ENCODE results near the gene TSTD1.
"Not testable (repeated sequence)": the region's sequence is repeated elsewhere in the genome, so short reads cannot be mapped to it uniquely, and the experiment has no call there.

TSTD1 gene

GRCh38 chr1:161033751-161034150 is 5.0 kb downstream of the TSTD1 start:
- FAIRE-seq (no peak), DNase-seq (ENCODE audit: insufficient read length, low spot score) (no peak)
- TF ChIP-seq CTCF (IDR thresholded peaks at IDR 0.05; ENCODE audit: insufficient read depth, missing control alignments), result no peak

GRCh38 chr1:161032409-161032808 is 6.4 kb downstream of the TSTD1 start:
- DNase-seq (ENCODE audit: insufficient read length, low spot score), result no peak
- no peak for FAIRE-seq
- TF ChIP-seq CTCF (IDR thresholded peaks at IDR 0.05; ENCODE audit: insufficient read depth, missing control alignments), result no peak

- no peak for TF ChIP-seq CTCF (IDR thresholded peaks at IDR 0.05; ENCODE audit: insufficient read depth, missing control alignments)
- FAIRE-seq, result no peak
- no peak for DNase-seq (ENCODE audit: insufficient read length, low spot score)
These were observed 6.9 kb downstream of the TSTD1 start for GRCh38 chr1:161031874-161032273.

- FAIRE-seq; DNase-seq (ENCODE audit: insufficient read length, low spot score): not testable (repeated sequence)
These were observed 9.3 kb downstream of the TSTD1 start for GRCh38 chr1:161029466-161029865.

- not testable (repeated sequence) for FAIRE-seq; DNase-seq (ENCODE audit: insufficient read length, low spot score)
These were observed 11.8 kb downstream of the TSTD1 start for GRCh38 chr1:161026954-161027353.

- not testable (repeated sequence) for FAIRE-seq; DNase-seq (ENCODE audit: insufficient read length, low spot score)
These were observed 16.3 kb downstream of the TSTD1 start for GRCh38 chr1:161022432-161022831.

- DNase-seq (ENCODE audit: insufficient read length, low spot score) (no peak), FAIRE-seq (no peak)
- TF ChIP-seq CTCF (IDR thresholded peaks at IDR 0.05; ENCODE audit: insufficient read depth, missing control alignments), result no peak
These were observed 16.8 kb downstream of the TSTD1 start for GRCh38 chr1:161021970-161022353.

- TF ChIP-seq CTCF (IDR thresholded peaks at IDR 0.05; ENCODE audit: insufficient read depth, missing control alignments), result no peak
- FAIRE-seq, result no peak
- DNase-seq (ENCODE audit: insufficient read length, low spot score), result peak; percentile 98
These were observed 17.4 kb downstream of the TSTD1 start for GRCh38 chr1:161021165-161021969.
